Gastroesophageal sphincter (tissue), 4 donors: ENCODE data around the gene HLA-DOA. TPM values are rescaled to one million over a fixed set of nuclear protein-coding genes. Genes with fewer than 3 reads are reported as not detected.
A peak's percentile ranks its signal among the peaks of the same experiment; 100 is the strongest.

Experiments
- ATAC-seq: fragments of 150-250 bp; one replicate; pipeline ENCODE4 v1.9.1; 2016; ENCODE audit warnings: mild to moderate bottlenecking, moderate library complexity
- H3K27ac ChIP-seq, 4 donors: fragments of 200-600 bp; sonication (generic) in 3 of 4; 1 replicate in 3 of 4; 2 replicates in 1 of 4; pipeline ENCODE4 v1.5.1; 2016 to 2019
- H3K27me3 ChIP-seq: fragments of 200-600 bp; sonication (generic); one replicate; pipeline ENCODE4 v1.5.1; 2019
- H3K36me3 ChIP-seq, 2 donors: fragments of 200-600 bp; sonication (generic); one replicate each; pipeline ENCODE4 v1.5.1; 2019; ENCODE audit warnings: control low read depth in 1 of 2
- H3K4me1 ChIP-seq, 3 donors: fragments of 200-600 bp; sonication (generic); 1 replicate in 2 of 3; 2 replicates in 1 of 3; pipeline ENCODE4 v1.5.1; 2016 to 2019; ENCODE audit warnings: control low read depth in 2 of 3
- H3K4me3 ChIP-seq, 2 donors: fragments of 200-600 bp; sonication (generic); one replicate each; pipeline ENCODE4 v1.5.1; 2019; ENCODE audit warnings: mild to moderate bottlenecking in 1 of 2, moderate library complexity in 1 of 2
- H3K9me3 ChIP-seq, 3 donors: fragments of 200-600 bp; sonication (generic); one replicate each; pipeline ENCODE4 v1.5.1; 2017 to 2019; ENCODE audit warnings: control low read depth in 2 of 3
- EP300 ChIP-seq: sonication (generic); formaldehyde crosslinking; IDR thresholded peaks from one replicate; pipeline ENCODE4 v1.6.1; 2017; ENCODE audit warnings: antibody characterized with exemption, mild to moderate bottlenecking
- POLR2A ChIP-seq, 2 donors: fragments of 450-650 bp; IDR thresholded peaks; one replicate each; pipeline ENCODE4 v1.6.1; 2017; ENCODE audit warnings: antibody characterized with exemption in 2 of 2, mild to moderate bottlenecking in 2 of 2, moderate library complexity in 1 of 2
- POLR2AphosphoS5 ChIP-seq: sonication (generic); formaldehyde crosslinking; IDR thresholded peaks from one replicate; pipeline ENCODE4 v1.6.1; 2017; ENCODE audit warnings: antibody characterized with exemption
- WGBS, 2 donors: methylation state at CpG; one replicate each; pipeline ENCODE4 v1.1.5; 2018; ENCODE audit warnings: low coverage in 1 of 2; 5-methylcytosine and 5-hydroxymethylcytosine counted together
- total RNA-seq, 4 donors: library from RNA; depleted of rRNA; stranded (reverse); fragments of >200 nt; gene quantifications; one replicate each; pipeline ENCODE4 v1.1.0, GENCODE V29; 2016
- TF ChIP-seq, protein P1 (sequence below), 4 experiments: fragments of 200-600 bp in 2 of 4; fragments of 450-650 bp in 2 of 4; sonication (generic) in 1 of 4; IDR thresholded peaks; one replicate each; pipeline ENCODE4 v1.5.1; 2017 to 2019; ENCODE audit warnings: antibody characterized with exemption in 4 of 4, mild to moderate bottlenecking in 2 of 4, moderate library complexity in 2 of 4

HLA-DOA gene
- total RNA-seq, 4 donors from 2014 or later = 1.1 to 4.4 (median 1.8) TPM

DNA sequence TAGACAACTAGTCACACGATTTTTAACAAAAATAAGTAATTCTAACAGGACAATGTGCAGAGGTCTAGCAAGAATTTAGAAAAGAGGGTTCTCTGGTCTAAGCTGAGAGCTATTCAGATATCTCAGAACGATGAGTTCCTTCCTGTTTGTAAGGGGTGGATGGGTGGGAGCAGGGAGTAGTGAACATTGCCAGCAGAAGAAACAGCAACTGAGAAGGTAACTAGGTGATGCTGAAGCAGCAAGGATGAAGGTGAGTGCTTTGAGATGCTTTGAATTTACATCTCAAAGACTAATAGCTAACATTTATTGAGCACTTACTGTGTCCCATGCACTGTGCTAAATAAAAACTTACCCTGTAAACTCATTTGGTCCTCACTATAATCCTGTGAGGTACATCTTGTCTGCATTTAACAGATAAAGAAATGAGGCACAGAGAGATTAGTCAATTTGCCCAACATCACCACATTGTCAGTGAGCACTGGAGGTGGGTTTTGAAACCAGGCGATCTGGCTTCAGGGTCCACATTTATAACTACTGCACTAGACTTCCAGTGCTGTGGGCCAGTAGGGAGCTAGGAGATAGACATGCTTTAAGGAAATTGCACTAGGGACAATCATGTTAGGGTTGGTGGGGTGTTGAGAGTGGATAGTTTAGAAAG is 25.3 kb downstream of the HLA-DOA start:
- Histone ChIP-seq H3K36me3 (peaks cover 2 to 29% of the 10 kb centered on the region in 2 donors), H3K9me3 (no peaks in the 10 kb centered on the region), H3K27ac (peak overlapping the region in 2 of 4 donors; percentile 14 to 50), H3K27me3 (no peaks in the 10 kb centered on the region), H3K4me1 (peaks cover 0 to 51% (median 2%) of the 10 kb centered on the region in 3 donors), H3K4me3 (no peak overlapping the region)
- TF ChIP-seq EP300 = no peak
- TF ChIP-seq, protein P1, sequence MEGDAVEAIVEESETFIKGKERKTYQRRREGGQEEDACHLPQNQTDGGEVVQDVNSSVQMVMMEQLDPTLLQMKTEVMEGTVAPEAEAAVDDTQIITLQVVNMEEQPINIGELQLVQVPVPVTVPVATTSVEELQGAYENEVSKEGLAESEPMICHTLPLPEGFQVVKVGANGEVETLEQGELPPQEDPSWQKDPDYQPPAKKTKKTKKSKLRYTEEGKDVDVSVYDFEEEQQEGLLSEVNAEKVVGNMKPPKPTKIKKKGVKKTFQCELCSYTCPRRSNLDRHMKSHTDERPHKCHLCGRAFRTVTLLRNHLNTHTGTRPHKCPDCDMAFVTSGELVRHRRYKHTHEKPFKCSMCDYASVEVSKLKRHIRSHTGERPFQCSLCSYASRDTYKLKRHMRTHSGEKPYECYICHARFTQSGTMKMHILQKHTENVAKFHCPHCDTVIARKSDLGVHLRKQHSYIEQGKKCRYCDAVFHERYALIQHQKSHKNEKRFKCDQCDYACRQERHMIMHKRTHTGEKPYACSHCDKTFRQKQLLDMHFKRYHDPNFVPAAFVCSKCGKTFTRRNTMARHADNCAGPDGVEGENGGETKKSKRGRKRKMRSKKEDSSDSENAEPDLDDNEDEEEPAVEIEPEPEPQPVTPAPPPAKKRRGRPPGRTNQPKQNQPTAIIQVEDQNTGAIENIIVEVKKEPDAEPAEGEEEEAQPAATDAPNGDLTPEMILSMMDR (IDR thresholded peaks at IDR 0.05) = no peak
- TF ChIP-seq POLR2AphosphoS5 = no peak
- TF ChIP-seq POLR2A (IDR thresholded peaks at IDR 0.05) = no peak
- 49 to 56% methylated on average over 3 of the region's 3 CpGs for WGBS, 2 donors
- ATAC-seq = no peak

DNA sequence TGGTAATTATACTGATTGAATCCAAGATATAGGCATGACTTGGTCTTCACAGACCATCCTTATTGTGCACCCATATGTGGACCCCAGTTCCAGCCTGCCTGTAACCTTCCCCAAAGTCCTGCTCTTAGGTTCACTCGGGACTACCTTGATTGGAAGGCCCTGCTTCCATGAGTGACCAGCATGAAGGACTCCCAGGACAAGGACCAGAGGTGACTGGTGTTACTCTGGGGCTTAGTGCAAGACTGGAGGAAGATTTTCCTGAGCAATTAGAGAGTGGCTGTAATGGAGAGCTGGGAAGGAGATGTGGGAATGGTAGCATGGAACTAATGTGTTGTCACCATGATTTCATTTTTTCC is 25.9 kb downstream of the HLA-DOA start:
- H3K27me3 ChIP-seq = no peaks in the 10 kb centered on the region
- 67 to 80% methylated on average over 1 of the region's 1 CpG for WGBS, 2 donors
- H3K4me3 ChIP-seq = no peak overlapping the region
- no peak for ATAC-seq
- TF ChIP-seq POLR2AphosphoS5 = no peak
- TF ChIP-seq EP300 = no peak
- TF ChIP-seq, protein P1 (IDR thresholded peaks at IDR 0.05) = no peak
- no peak for TF ChIP-seq POLR2A (IDR thresholded peaks at IDR 0.05)
- H3K27ac ChIP-seq = peak overlapping the region in 1 of 4 donors; percentile 50
- H3K4me1 ChIP-seq = peaks cover 0 to 55% (median 2%) of the 10 kb centered on the region in 3 donors
- H3K9me3 ChIP-seq = no peaks in the 10 kb centered on the region
- H3K36me3 ChIP-seq = peaks cover 2 to 36% of the 10 kb centered on the region in 2 donors

DNA sequence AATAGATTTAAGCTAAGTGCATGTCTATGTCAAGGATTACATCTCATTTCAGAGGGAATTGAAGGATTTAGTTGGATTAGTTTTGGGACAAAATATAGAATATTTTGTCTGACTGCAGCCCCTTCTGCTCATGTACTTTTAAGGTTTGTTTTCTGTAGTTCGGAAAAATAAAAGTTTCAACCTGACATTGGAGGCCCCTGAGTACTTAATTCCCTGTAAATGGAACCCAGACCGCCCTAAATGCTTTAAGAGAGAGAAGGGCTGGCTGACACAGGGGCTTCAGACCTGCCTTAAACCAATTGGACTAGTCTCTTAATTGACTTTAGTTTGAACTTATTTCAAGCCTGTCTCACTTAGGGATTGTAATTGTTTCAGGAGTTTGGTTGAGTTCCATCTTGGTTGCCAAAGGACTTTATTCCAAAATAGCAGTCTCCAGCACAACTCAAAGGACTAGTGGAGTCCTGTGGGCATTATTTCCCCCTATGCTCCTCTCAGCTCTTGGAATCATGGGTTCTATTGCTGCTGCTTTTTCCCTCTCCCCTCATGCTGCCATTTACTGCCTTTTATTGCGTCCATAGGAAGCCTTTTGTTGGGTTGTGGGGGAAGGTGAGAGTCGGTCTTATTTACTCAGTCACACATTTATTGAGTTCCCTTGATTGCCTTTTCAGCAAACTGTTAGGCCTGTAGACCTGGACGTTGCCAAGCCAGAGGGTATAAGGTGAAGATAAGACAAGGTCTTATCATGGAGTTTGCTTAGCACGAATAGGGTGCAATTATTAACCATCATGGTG is 26.5 kb downstream of the HLA-DOA start:
- peak in 1 of 2 donors; percentile 1 for TF ChIP-seq POLR2A (IDR thresholded peaks at IDR 0.05)
- no peak for TF ChIP-seq POLR2AphosphoS5

DNA sequence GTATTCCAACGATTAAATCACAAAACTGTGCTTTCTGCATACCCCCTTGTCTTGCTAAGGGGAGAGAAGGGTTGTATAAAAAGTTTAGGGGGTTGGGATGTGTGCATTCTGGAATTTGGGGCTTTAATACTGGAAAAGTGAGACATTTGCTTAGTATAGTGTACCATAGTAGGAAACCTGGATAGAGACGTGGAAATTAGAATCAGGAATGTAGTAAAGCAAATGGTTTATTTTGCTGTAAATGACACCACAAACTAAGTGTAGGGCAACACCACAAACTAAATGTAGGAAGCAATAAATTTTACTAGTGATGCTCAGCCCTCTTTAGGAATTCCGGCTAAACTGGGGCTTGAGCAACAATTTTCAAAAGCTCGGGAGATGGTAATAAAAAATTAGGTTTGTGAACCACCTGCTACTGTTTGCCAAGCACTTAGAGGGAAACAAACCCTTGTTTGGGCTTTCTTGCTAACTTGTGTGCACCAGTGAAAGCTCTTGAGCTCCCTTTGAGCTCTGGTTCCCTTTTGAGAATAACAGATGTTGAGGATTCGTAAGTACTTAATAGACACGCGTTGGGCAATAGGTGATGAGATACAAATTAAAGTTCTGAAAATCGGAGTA is 27.2 kb downstream of the HLA-DOA start:
- Histone ChIP-seq H3K4me1 (peaks cover 0 to 68% (median 2%) of the 10 kb centered on the region in 3 donors), H3K27ac (peak overlapping the region in 3 of 4 donors; percentile 32 to 50 (median 46)), H3K36me3 (peaks cover 2 to 48% of the 10 kb centered on the region in 2 donors), H3K9me3 (no peaks in the 10 kb centered on the region), H3K27me3 (no peaks in the 10 kb centered on the region), H3K4me3 (no peak overlapping the region)
- 26 to 40% methylated on average over 8 of the region's 8 CpGs for WGBS, 2 donors
- ATAC-seq = no peak
- TF ChIP-seq EP300 = no peak
- no peak for TF ChIP-seq POLR2A (IDR thresholded peaks at IDR 0.05)
- TF ChIP-seq, protein P1 (IDR thresholded peaks at IDR 0.05) = no peak
- TF ChIP-seq POLR2AphosphoS5 = peak; percentile 64

More for the DNA sequence above, 26.5 kb downstream of the HLA-DOA start:
- peak overlapping the region in 3 of 4 donors; percentile 32 to 50 (median 46) for H3K27ac ChIP-seq
- peaks cover 0 to 61% (median 2%) of the 10 kb centered on the region in 3 donors for H3K4me1 ChIP-seq
- no peaks in the 10 kb centered on the region for H3K9me3 ChIP-seq
- ATAC-seq = no peak
- peaks cover 2 to 41% of the 10 kb centered on the region in 2 donors for H3K36me3 ChIP-seq
- WGBS, 2 donors = 40 to 43% methylated on average over 1 to 6 of the region's 6 CpGs
- no peak overlapping the region for H3K4me3 ChIP-seq
- no peaks in the 10 kb centered on the region for H3K27me3 ChIP-seq

DNA sequence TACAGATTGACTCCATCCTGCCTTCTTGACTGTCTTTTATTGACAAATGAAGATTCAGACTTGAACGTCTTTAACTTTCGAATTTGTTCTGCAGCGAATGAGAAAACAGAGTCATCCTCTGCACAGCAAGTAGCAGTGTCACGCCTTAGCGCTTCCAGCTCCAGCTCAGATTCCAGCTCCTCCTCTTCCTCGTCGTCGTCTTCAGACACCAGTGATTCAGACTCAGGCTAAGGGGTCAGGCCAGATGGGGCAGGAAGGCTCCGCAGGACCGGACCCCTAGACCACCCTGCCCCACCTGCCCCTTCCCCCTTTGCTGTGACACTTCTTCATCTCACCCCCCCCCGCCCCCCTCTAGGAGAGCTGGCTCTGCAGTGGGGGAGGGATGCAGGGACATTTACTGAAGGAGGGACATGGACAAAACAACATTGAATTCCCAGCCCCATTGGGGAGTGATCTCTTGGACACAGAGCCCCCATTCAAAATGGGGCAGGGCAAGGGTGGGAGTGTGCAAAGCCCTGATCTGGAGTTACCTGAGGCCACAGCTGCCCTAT is 28.8 kb downstream of the HLA-DOA start:
- Histone ChIP-seq H3K9me3 (no peaks in the 10 kb centered on the region), H3K27me3 (no peaks in the 10 kb centered on the region), H3K36me3 (peaks cover 7 to 65% of the 10 kb centered on the region in 2 donors), H3K4me1 (peaks cover 0 to 84% (median 10%) of the 10 kb centered on the region in 3 donors), H3K27ac (peak overlapping the region in 2 of 4 donors; percentile 3 to 40), H3K4me3 (no peak overlapping the region)
- TF ChIP-seq POLR2A (IDR thresholded peaks at IDR 0.05) (no peak), EP300 (no peak), POLR2AphosphoS5 (no peak)
- TF ChIP-seq, protein P1 (IDR thresholded peaks at IDR 0.05) = no peak
- 60 to 71% methylated on average over 10 to 11 of the region's 11 CpGs for WGBS, 2 donors
- ATAC-seq = no peak
